HuH-7 (cell line): ENCODE data around the gene DMRTA2.
A peak's percentile ranks its signal among the peaks of the same experiment; 100 is the strongest.
"Not testable (repeated sequence)": the region's sequence is repeated elsewhere in the genome, so short reads cannot be mapped to it uniquely, and the experiment has no call there.

Experiments
- DNase-seq: peaks from one replicate; pipeline ENCODE4 v3.0.0; 2011; ENCODE audit warnings: low spot score

The DMRTA2 gene

GRCh38 chr1:50381551-50381950, 41.7 kb downstream of the DMRTA2 start:
- DNase-seq = not testable (repeated sequence)

- no peak for DNase-seq
Observed at GRCh38 chr1:50378770-50379169, 44.5 kb downstream of the DMRTA2 start.

DNA sequence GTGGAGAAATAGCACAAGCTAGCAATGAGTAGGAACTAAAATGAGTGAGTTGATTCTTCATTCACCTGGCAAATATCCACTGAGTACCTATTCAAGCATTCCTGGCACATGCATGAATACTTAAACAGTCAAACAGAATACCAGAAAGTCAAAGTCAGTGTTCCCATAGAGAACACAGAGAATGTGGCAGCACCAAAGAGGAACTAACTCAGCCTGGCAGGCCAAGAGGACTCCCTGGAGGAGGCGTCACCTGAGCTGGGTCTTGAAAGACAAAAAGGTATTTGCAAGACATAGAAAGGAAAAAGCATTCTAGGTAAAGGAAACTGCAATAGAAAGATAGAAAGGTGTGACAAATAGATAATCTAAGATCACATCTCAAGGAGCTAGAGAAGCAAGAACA, 49.7 kb downstream of the DMRTA2 start:
- no peak for DNase-seq

DNA sequence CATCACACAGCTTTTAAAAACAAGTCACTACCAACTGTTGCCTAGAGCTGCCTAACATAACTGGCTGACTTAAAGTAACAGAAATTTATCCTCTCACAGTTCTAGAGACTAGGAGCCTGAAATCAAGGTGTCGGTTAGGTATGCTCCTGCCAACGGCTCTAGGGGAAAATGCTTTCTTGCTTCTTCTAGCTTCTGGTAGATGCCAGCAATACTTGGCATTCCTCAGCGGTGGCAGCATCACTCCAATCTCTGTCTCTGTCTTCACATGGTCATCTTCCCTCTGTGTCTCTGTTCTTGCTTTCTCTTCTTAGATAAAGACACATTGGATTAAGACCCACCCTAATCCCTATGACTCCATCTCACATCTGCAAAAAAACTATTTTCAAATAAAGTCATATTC, 51.5 kb downstream of the DMRTA2 start:
- no peak for DNase-seq

GRCh38 chr1:50369830-50370229, 53.4 kb downstream of the DMRTA2 start:
- peak; percentile 43 for DNase-seq

- DNase-seq = no peak
Observed at GRCh38 chr1:50369008-50369634, 54.1 kb downstream of the DMRTA2 start.

- DNase-seq = peak; percentile 60
Observed at GRCh38 chr1:50368179-50369007, 54.9 kb downstream of the DMRTA2 start.
